ENCODE results near the gene LRBA. TPM values are rescaled to one million over a fixed set of nuclear protein-coding genes. Genes with fewer than 3 reads are reported as not detected.

The LRBA gene
- total RNA-seq, 2 donors from 2014 or later: 50.1 to 59.9 TPM

- 89 to 95% methylated on average over 1 of the region's 1 CpG for WGBS, 2 donors
- intact Hi-C loops (cut with DNase I): no loop called here
- no peaks in the 10 kb centered on the region for H3K27me3 ChIP-seq
- H3K36me3 ChIP-seq (replicated peaks in 1 of 2; ENCODE audit: insufficient read depth in 1 of 2, low read depth in 2 of 2): no peaks in the 10 kb centered on the region
- no peak overlapping the region for H3K27ac ChIP-seq
- TF ChIP-seq POLR2A (IDR thresholded peaks at IDR 0.05) (no peak), CTCF (IDR thresholded peaks at IDR 0.05) (no peak)
- no peaks in the 10 kb centered on the region for H3K9me3 ChIP-seq
- no peak overlapping the region for H3K4me3 ChIP-seq
- peaks cover 11% of the 10 kb centered on the region for H3K4me1 ChIP-seq
- ATAC-seq (no peak), DNase-seq (no peak)
Observed at GRCh38 chr4:150938873-150939499, 76.1 kb downstream of the LRBA start.

GRCh38 chr4:150938417-150938816 lies 76.7 kb downstream of the LRBA start:
- no peak for ATAC-seq
- H3K27ac ChIP-seq: no peak overlapping the region
- no peaks in the 10 kb centered on the region for H3K9me3 ChIP-seq
- no peak overlapping the region for H3K4me3 ChIP-seq
- no peaks in the 10 kb centered on the region for H3K36me3 ChIP-seq (replicated peaks in 1 of 2; ENCODE audit: insufficient read depth in 1 of 2, low read depth in 2 of 2)
- H3K27me3 ChIP-seq: no peaks in the 10 kb centered on the region
- 77 to 81% methylated on average over 4 of the region's 4 CpGs for WGBS, 2 donors
- peaks cover 15% of the 10 kb centered on the region for H3K4me1 ChIP-seq
- TF ChIP-seq POLR2A (IDR thresholded peaks at IDR 0.05): no peak
- intact Hi-C loops (cut with DNase I): no loop called here
- no peak for DNase-seq

GRCh38 chr4:150934022-150934421 lies 81.1 kb downstream of the LRBA start:
- DNase-seq (peak in 2 of 4 donors; percentile 5 to 11), ATAC-seq (peak; percentile 59)
- Histone ChIP-seq H3K4me3 (no peak overlapping the region), H3K4me1 (peaks cover 15% of the 10 kb centered on the region), H3K27me3 (no peaks in the 10 kb centered on the region), H3K9me3 (no peaks in the 10 kb centered on the region), H3K36me3 (replicated peaks in 1 of 2; ENCODE audit: insufficient read depth in 1 of 2, low read depth in 2 of 2) (no peaks in the 10 kb centered on the region), H3K27ac (no peak overlapping the region)
- no peak for TF ChIP-seq POLR2A (IDR thresholded peaks at IDR 0.05)
- TF ChIP-seq CTCF (IDR thresholded peaks at IDR 0.05): no peak
- WGBS, 2 donors: 29 to 31% methylated on average over 1 of the region's 1 CpG
- intact Hi-C loops (cut with DNase I): no loop called here

GRCh38 chr4:150931796-150932195 lies 83.3 kb downstream of the LRBA start:
- no peaks in the 10 kb centered on the region for H3K27me3 ChIP-seq
- no peak overlapping the region for H3K4me3 ChIP-seq
- WGBS, 2 donors: 92 to 98% methylated on average over 2 of the region's 2 CpGs
- H3K27ac ChIP-seq: no peak overlapping the region
- peaks cover 15% of the 10 kb centered on the region for H3K4me1 ChIP-seq
- DNase-seq (no peak), ATAC-seq (no peak)
- intact Hi-C loops (cut with DNase I): no loop called here
- no peaks in the 10 kb centered on the region for H3K36me3 ChIP-seq (replicated peaks in 1 of 2; ENCODE audit: insufficient read depth in 1 of 2, low read depth in 2 of 2)
- no peaks in the 10 kb centered on the region for H3K9me3 ChIP-seq
- TF ChIP-seq POLR2A (IDR thresholded peaks at IDR 0.05): no peak
- TF ChIP-seq CTCF (IDR thresholded peaks at IDR 0.05): no peak

GRCh38 chr4:150931005-150931404 lies 84.1 kb downstream of the LRBA start:
- H3K4me1 ChIP-seq: peaks cover 11% of the 10 kb centered on the region
- H3K27me3 ChIP-seq: no peaks in the 10 kb centered on the region
- no peak overlapping the region for H3K4me3 ChIP-seq
- intact Hi-C loops (cut with DNase I): no loop called here
- WGBS, 2 donors: 93 to 94% methylated on average over 2 of the region's 2 CpGs
- no peaks in the 10 kb centered on the region for H3K9me3 ChIP-seq
- no peak for TF ChIP-seq POLR2A (IDR thresholded peaks at IDR 0.05)
- no peak for TF ChIP-seq CTCF (IDR thresholded peaks at IDR 0.05)
- H3K27ac ChIP-seq: no peak overlapping the region
- no peaks in the 10 kb centered on the region for H3K36me3 ChIP-seq (replicated peaks in 1 of 2; ENCODE audit: insufficient read depth in 1 of 2, low read depth in 2 of 2)
- ATAC-seq (no peak), DNase-seq (no peak)

Measured in body of pancreas (tissue), 4 donors.